PC-3 (cell line): ENCODE measurements around the gene PITPNB. TPM values are rescaled to one million over a fixed set of nuclear protein-coding genes. Genes with fewer than 3 reads are reported as not detected.

Experiments
- ATAC-seq: fragments of 200-7000 bp; cut with Tn5 transposase; 2 replicates; pipeline ENCODE4 v1.9.1; 2020; ENCODE audit warnings: mild to moderate bottlenecking, moderate library complexity
- BruUV-seq: library from RNA; stranded (reverse); fragments of 400-500 nt; replicated peaks from 2 replicates; lab custom pipeline; 2021; lab: Mats Ljungman, UMichigan
- CTCF ChIA-PET: fragments of 300-600 bp; sonication (Branson Sonifier 250); formaldehyde crosslinking; loops from one replicate; lab custom pipeline; 2022; ENCODE audit warnings: antibody characterized with exemption; lab: Charles Lee
- POLR2A ChIA-PET: fragments of 300-600 bp; sonication (Branson Sonifier 250); formaldehyde crosslinking; loops from one replicate; lab custom pipeline; 2022; ENCODE audit warnings: antibody characterized with exemption; ENCODE audit not compliant: unreplicated experiment; lab: Charles Lee
- DNase-seq: peaks from one replicate; pipeline ENCODE4 v3.0.0-alpha.2; 2015
- H2AFZ ChIP-seq: fragments of 300-600 bp; sonication (generic); 2 replicates; pipeline ENCODE4 v1.6.0; 2016; ENCODE audit warnings: antibody characterized with exemption, low read length
- H3F3A ChIP-seq: fragments of 300-600 bp; sonication (generic); one replicate; pipeline ENCODE4 v1.6.0; 2017; ENCODE audit warnings: antibody characterized with exemption, low read length, control low read depth, mild to moderate bottlenecking; ENCODE audit not compliant: unreplicated experiment
- H3K27ac ChIP-seq: fragments of 300-600 bp; sonication (generic); 2 replicates; pipeline ENCODE4 v1.5.1; 2016; ENCODE audit warnings: mild to moderate bottlenecking, low read length
- H3K27me3 ChIP-seq: fragments of 300-600 bp; sonication (generic); 2 replicates; pipeline ENCODE4 v1.6.1; 2016; ENCODE audit warnings: low read length, mixed read lengths
- H3K36me3 ChIP-seq: fragments of 300-600 bp; sonication (generic); 2 replicates; pipeline ENCODE4 v1.6.1; 2016; ENCODE audit warnings: low read depth, mixed run types, low read length, mixed read lengths
- H3K4me1 ChIP-seq: fragments of 300-600 bp; sonication (generic); 2 replicates; pipeline ENCODE4 v1.5.1; 2016; ENCODE audit warnings: low read length; ENCODE audit not compliant: insufficient read depth
- H3K4me2 ChIP-seq: fragments of 300-600 bp; sonication (generic); 2 replicates; pipeline ENCODE4 v1.6.0; 2016; ENCODE audit warnings: low read length
- H3K4me3 ChIP-seq: fragments of 300-600 bp; sonication (generic); 2 replicates; pipeline ENCODE4 v1.5.1; 2016; ENCODE audit warnings: mild to moderate bottlenecking, low read length, mixed read lengths
- H3K79me2 ChIP-seq: fragments of 300-600 bp; sonication (generic); 2 replicates; pipeline ENCODE4 v1.6.1; 2017; ENCODE audit warnings: low read length, mixed read lengths
- H3K9ac ChIP-seq: fragments of 300-600 bp; sonication (generic); 2 replicates; pipeline ENCODE4 v1.6.0; 2016; ENCODE audit warnings: mild to moderate bottlenecking, low read length
- H3K9me2 ChIP-seq: fragments of 300-600 bp; sonication (generic); replicated peaks from 2 replicates; pipeline ENCODE4 v1.6.1; 2016; ENCODE audit warnings: mixed run types, low read length, mixed read lengths
- H3K9me3 ChIP-seq: fragments of 300-600 bp; sonication (generic); 2 replicates; pipeline ENCODE4 v1.6.1; 2016; ENCODE audit warnings: low read length, mixed read lengths
- H4K20me1 ChIP-seq: fragments of 300-600 bp; sonication (generic); 2 replicates; pipeline ENCODE4 v1.6.1; 2016; ENCODE audit warnings: low read length, mixed read lengths
- EZH2 ChIP-seq: fragments of 300-600 bp; sonication (generic); IDR thresholded peaks from one replicate; pipeline ENCODE4 v1.6.1; 2017; ENCODE audit warnings: antibody characterized with exemption, mild to moderate bottlenecking, low read length; ENCODE audit not compliant: unreplicated experiment
- EZH2phosphoT487 ChIP-seq: fragments of 300-600 bp; sonication (generic); IDR thresholded peaks from 2 replicates; pipeline ENCODE4 v1.6.1; 2018; ENCODE audit warnings: mild to moderate bottlenecking, antibody characterized with exemption, low read length, borderline replicate concordance
- intact Hi-C: fragments of 100-400 bp; cut with micrococcal nuclease; formaldehyde crosslinking; loops from 2 replicates; pipeline ENCODE4 v1.9.0; 2023
- total RNA-seq: library from RNA; depleted of rRNA; stranded (reverse); fragments of >200 nt; gene quantifications from 2 replicates; pipeline ENCODE4 v1.2.3, GENCODE V29; 2014
- TF ChIP-seq, protein P1 (sequence below): fragments of 300-600 bp; sonication (generic); conservative IDR thresholded peaks from 2 replicates; pipeline ENCODE4 v1.5.1; 2017; ENCODE audit warnings: antibody characterized with exemption, low read depth, mild to moderate bottlenecking, low read length

PITPNB gene
- total RNA-seq, 1 experiment from 2014 or later, result 15.3 TPM

DNA sequence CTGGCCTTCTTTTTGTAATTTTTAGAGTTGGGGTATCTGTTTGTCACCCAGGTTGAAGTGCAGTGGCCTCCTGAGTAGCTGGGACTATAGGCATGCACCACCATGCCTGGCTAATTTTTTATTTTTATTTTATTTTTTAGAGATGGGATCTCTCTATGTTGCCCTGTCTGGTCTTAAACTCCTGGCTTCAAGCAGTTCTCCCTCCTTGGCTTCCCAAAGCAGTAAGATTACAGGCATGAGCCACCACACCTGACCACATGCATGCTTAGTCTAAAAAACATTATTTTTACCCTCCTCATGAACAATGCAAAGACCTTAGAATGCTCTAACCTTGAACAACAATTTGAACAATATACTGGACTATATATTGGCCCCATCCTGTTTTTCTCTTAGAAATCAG lies 22.1 kb upstream of the PITPNB start:
- H3K36me3 ChIP-seq, result no peaks in the 10 kb centered on the region
- no peak overlapping the region for H3K4me2 ChIP-seq
- ATAC-seq (no peak), DNase-seq (no peak)
- ChIA-PET CTCF (no interaction called here), POLR2A (no interaction called here)
- no peaks in the 10 kb centered on the region for H4K20me1 ChIP-seq
- H3K9me2 ChIP-seq, result no peaks in the 10 kb centered on the region
- no peaks in the 10 kb centered on the region for H3F3A ChIP-seq
- no peak overlapping the region for H3K9ac ChIP-seq
- no peak overlapping the region for H3K27ac ChIP-seq
- no peaks in the 10 kb centered on the region for H3K4me1 ChIP-seq
- no peak overlapping the region for H2AFZ ChIP-seq
- no peaks in the 10 kb centered on the region for H3K27me3 ChIP-seq
- BruUV-seq, result no TSS peak
- TF ChIP-seq, protein P1, sequence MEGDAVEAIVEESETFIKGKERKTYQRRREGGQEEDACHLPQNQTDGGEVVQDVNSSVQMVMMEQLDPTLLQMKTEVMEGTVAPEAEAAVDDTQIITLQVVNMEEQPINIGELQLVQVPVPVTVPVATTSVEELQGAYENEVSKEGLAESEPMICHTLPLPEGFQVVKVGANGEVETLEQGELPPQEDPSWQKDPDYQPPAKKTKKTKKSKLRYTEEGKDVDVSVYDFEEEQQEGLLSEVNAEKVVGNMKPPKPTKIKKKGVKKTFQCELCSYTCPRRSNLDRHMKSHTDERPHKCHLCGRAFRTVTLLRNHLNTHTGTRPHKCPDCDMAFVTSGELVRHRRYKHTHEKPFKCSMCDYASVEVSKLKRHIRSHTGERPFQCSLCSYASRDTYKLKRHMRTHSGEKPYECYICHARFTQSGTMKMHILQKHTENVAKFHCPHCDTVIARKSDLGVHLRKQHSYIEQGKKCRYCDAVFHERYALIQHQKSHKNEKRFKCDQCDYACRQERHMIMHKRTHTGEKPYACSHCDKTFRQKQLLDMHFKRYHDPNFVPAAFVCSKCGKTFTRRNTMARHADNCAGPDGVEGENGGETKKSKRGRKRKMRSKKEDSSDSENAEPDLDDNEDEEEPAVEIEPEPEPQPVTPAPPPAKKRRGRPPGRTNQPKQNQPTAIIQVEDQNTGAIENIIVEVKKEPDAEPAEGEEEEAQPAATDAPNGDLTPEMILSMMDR, result no peak
- TF ChIP-seq EZH2, result no peak
- no peak for TF ChIP-seq EZH2phosphoT487
- H3K79me2 ChIP-seq, result no peaks in the 10 kb centered on the region
- H3K9me3 ChIP-seq, result no peaks in the 10 kb centered on the region
- no peak overlapping the region for H3K4me3 ChIP-seq
- intact Hi-C loops, result no loop called here

DNA sequence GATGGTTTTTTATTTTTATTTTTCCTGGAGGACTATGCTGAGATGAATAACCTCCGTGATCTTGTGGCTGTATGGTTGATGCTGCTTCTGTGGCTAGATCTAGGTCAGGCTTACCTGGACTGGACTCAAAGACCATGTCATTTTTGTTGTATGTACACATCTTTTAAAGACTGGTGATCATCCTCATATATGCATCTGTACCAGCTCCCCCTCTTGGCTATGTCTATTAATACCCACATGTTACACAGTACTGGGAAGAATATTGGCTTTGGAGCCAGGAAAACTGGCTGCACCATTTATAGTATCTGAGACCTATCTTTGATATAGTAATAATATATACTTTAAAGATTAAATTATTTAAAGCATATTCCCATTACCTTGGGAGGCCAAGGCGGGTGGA lies 18.4 kb upstream of the PITPNB start:
- no peaks in the 10 kb centered on the region for H3K9me3 ChIP-seq
- BruUV-seq, result no TSS peak
- H3F3A ChIP-seq, result no peaks in the 10 kb centered on the region
- H3K9me2 ChIP-seq, result no peaks in the 10 kb centered on the region
- no peak overlapping the region for H3K4me2 ChIP-seq
- POLR2A ChIA-PET, result no interaction called here
- DNase-seq, result peak; percentile 10
- H3K79me2 ChIP-seq, result no peaks in the 10 kb centered on the region
- peak; percentile 48; the same call in 1 of the 2 replicates for ATAC-seq
- H3K27ac ChIP-seq, result no peak overlapping the region
- no peaks in the 10 kb centered on the region for H3K27me3 ChIP-seq
- H3K4me3 ChIP-seq, result no peak overlapping the region
- no peak overlapping the region for H3K9ac ChIP-seq
- H3K36me3 ChIP-seq, result no peaks in the 10 kb centered on the region
- intact Hi-C loops, result no loop called here
- no peaks in the 10 kb centered on the region for H4K20me1 ChIP-seq
- TF ChIP-seq, protein P1, result peak; percentile 28; the same call in 1 of the 2 replicates
- no peak for TF ChIP-seq EZH2phosphoT487
- H3K4me1 ChIP-seq, result no peaks in the 10 kb centered on the region
- H2AFZ ChIP-seq, result no peak overlapping the region
- CTCF ChIA-PET, result interaction anchor here (0.6 kb wide), 2 partner anchors 36 to 517 kb away, joined by 3 read pairs; no protein-coding TSS in a partner anchor

DNA sequence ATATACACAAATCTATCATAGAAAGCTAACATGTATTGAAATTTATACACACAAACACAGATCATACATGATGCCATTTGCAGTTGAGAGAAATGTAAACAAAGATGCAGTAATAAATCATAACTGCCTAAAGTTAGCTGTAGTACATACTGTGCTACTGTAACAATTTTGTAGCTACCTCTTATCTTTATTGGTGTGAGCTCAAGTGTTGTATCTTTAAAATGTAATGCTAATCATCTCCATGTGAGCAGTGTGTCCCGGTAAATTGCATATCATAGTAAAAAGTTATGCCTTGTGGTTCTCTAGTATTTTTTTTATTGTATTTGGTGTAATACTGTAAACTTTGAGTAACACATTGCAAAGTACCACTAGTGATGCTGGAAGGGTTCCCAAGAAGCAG lies 16.8 kb upstream of the PITPNB start:
- Histone ChIP-seq H3K9ac (no peak overlapping the region), H3K9me2 (no peaks in the 10 kb centered on the region), H3F3A (no peaks in the 10 kb centered on the region), H4K20me1 (no peaks in the 10 kb centered on the region), H3K36me3 (no peaks in the 10 kb centered on the region), H3K4me3 (no peak overlapping the region), H3K79me2 (no peaks in the 10 kb centered on the region), H3K27ac (no peak overlapping the region), H3K9me3 (no peaks in the 10 kb centered on the region), H3K27me3 (no peaks in the 10 kb centered on the region), H3K4me1 (no peaks in the 10 kb centered on the region), H3K4me2 (no peak overlapping the region), H2AFZ (no peak overlapping the region)
- TF ChIP-seq EZH2 (no peak), EZH2phosphoT487 (no peak)
- TF ChIP-seq, protein P1, result no peak
- DNase-seq, result no peak
- ATAC-seq, result peak; percentile 46
- POLR2A ChIA-PET, result interaction anchor here (0.6 kb wide), 1 partner anchor 630 kb away, joined by 4 read pairs; no protein-coding TSS in a partner anchor
- intact Hi-C loops, result no loop called here
- BruUV-seq, result no TSS peak
- CTCF ChIA-PET, result interaction anchor here (0.7 kb wide), 1 partner anchor 34 kb away, joined by 3 read pairs; no protein-coding TSS in a partner anchor
